NCI-H1048 (cell line): ENCODE results near the gene IGFBPL1.
A peak's percentile ranks its signal among the peaks of the same experiment; 100 is the strongest.

Experiments
- DNase-seq: peaks from one replicate; lab custom pipeline; 2025; lab: John Stamatoyannopoulos, UW

The IGFBPL1 gene

GRCh38 chr9:38395653-38396370 is 28.4 kb downstream of the IGFBPL1 start:
- DNase-seq = no peak

GRCh38 chr9:38394416-38394815 is 29.8 kb downstream of the IGFBPL1 start:
- DNase-seq = no peak

DNA sequence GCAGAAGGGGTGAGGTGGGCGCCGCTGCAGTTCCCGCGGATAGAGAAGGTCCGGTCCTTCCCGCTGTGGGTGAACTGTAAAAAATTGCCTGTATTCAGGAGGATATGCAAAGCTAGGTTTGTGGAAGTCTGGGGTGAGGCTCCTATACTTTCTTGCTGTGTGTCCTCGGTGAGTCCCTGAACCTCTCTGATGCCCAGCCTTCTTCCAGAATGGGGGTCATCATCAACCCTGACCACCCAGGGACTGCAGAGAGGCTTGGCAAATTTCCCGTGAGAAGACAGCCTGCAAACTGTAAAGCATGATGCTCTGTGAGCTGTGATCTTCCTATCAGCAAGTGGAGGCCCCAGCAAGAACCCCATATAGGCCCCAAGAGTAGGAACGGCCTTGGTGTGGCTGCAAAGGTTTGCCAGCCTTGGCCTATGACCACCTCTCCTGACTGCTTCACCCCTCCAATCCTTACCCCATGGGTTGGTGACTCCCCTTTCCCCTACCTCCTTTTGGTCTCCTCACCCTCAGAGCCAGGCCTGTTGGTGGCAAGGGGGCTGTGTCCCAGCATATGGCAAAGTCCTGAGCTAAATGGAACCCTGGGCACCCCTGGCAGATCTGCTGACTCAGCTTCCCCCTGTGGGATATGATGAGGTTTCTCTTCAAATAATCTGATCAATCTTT is 31.0 kb downstream of the IGFBPL1 start:
- no peak for DNase-seq

DNA sequence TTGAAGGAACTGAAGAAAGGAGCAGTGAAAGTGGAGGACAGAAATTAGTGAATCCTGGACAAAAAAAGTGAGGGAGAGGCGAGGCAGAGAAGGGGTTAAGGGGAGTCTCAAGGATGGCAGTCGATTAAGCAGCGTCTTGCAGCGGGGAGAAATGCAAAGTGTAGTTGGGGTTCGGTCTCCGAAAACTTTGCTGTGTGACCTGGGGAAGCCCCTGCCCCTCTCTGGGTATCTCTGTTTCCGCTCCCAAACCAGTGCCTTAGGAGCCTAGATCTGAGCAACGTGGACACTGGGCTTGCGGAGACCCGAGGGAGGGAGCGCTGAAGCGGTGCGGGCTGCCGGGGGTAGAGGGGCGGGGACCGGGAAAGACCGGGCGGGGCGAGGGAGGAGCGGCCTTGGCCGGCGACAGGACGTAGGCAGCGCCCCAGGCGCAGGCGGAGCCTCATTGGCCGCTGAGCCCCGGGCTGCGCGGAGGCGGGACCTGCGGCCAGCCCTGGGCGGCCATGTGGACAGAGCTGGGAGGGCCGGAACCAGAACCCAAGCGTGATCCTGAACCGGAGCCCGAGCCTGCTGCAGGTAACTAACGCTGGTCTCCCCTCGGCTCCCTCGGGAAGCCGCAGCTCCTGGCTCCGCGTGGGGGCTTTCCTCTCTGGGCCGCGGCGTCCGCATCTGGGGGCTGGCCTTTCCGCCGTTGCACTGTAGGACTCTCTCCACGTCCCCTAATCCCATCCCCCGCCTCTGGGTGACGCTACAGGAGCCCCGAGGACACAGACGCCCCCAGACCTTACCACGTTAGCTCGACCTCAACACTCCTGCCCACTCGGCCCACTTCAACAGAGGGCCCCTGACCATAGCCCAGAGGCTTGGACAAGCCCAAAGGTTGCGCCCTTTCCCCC is 31.8 kb downstream of the IGFBPL1 start, which contains the start of gene ALDH1B1:
TSS of gene ALDH1B1 (plus strand) at position 468 of the 893 bp plus-strand sequence. CDS start 3,047 bp downstream, outside the sequence.
- DNase-seq = peak; percentile 52

- DNase-seq = no peak
Observed at GRCh38 chr9:38391278-38392118, 32.8 kb downstream of the IGFBPL1 start.

DNA sequence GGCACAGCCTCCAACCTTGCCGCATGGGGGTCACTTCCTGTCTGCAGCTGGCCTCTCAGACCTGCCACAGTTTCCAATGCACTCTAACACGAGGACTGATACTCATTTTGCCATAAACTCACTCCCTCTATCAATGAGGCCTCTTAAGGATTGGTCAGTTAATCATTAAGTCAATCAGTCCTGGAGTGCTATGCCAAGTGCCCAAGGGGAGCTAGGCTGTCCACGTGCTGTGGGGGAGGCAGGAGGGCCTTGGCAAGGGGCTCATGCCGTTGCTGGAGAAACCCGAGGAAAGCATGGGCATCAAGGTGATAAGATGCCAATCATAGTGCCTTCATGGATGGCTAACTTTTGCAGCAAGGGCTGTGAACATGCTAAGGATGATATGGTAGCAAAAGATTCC is 33.4 kb downstream of the IGFBPL1 start:
- DNase-seq = no peak

- no peak for DNase-seq
Observed at GRCh38 chr9:38390442-38390841, 33.8 kb downstream of the IGFBPL1 start.

GRCh38 chr9:38389313-38389712 is 34.9 kb downstream of the IGFBPL1 start:
- DNase-seq = no peak

GRCh38 chr9:38388283-38389223 is 35.7 kb downstream of the IGFBPL1 start:
- DNase-seq = no peak

DNA sequence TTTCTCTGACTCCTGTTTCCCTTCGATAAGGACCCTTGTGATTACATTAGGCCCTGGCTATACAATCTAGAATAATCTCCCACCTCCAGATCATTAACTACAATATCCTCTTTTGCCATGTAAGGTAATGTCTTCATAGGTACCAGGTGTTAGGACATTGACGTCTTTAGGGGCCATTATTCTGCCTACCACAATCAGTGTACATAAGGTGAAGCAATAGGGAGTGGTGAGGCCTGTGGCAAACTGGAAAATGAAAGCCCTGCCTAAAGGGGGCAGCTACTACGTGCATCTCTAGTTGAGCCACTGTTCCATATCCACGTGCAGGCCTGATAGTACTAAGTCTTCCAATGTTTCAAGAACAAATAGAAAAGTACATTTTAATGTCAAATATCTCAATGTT is 36.5 kb downstream of the IGFBPL1 start:
- DNase-seq = no peak

GRCh38 chr9:38387066-38387465 is 37.2 kb downstream of the IGFBPL1 start:
- DNase-seq = no peak

GRCh38 chr9:38386319-38386895 is 37.8 kb downstream of the IGFBPL1 start:
- no peak for DNase-seq

GRCh38 chr9:38385896-38386295 is 38.4 kb downstream of the IGFBPL1 start:
- no peak for DNase-seq

GRCh38 chr9:38384990-38385848 is 39.0 kb downstream of the IGFBPL1 start:
- DNase-seq = no peak

DNA sequence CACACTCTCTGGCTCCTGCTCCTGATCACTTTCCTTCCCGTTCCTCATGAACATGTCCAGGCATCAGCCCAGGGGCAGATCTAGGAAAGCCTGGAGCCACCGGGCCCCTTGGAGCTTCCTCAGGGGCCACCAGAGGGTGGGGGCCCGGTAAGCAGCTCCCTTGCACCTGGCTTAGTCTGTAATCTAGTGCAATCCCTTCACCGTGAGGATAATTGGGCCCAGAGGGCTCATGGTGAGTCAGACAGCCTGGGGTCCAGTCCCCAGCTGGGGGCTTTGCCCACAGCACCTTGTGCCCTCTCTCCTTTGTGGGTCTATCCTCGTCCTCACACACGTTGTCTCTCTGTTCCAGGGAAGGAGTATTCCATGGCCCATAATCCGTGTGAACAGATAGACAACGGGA is 42.1 kb downstream of the IGFBPL1 start:
- DNase-seq = no peak

DNA sequence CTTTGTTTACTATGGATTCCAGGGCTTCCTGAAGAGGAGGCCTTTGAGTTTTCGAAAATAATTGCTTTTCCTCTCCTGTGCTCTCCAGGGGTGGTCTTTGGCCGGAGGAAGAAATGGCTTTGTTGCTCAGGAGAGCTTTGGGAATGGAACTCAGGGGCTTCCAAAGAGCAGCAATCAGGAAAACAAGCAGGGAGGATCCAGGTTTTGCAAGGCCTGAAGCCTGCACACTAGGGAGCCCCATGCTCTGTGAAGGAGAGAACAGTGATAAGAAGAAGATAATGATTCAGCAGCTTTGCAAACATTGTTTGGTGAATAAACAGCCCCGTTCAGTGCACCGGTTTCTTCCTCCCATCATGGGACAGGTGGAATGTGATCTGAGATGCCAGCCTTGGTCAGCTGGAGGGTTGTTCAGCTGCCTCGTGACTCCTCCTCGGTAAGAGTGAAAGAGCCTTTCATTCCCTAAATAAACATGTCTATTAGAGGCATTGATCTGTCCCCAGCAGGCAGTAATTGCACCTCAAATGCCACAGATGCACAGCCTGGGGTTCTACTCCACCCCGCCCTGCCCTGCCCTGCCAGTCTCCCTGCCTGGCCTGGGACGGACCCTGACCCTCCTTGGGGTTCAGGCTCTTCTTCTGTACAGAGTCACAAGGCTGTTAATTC is 43.3 kb downstream of the IGFBPL1 start:
- no peak for DNase-seq

DNA sequence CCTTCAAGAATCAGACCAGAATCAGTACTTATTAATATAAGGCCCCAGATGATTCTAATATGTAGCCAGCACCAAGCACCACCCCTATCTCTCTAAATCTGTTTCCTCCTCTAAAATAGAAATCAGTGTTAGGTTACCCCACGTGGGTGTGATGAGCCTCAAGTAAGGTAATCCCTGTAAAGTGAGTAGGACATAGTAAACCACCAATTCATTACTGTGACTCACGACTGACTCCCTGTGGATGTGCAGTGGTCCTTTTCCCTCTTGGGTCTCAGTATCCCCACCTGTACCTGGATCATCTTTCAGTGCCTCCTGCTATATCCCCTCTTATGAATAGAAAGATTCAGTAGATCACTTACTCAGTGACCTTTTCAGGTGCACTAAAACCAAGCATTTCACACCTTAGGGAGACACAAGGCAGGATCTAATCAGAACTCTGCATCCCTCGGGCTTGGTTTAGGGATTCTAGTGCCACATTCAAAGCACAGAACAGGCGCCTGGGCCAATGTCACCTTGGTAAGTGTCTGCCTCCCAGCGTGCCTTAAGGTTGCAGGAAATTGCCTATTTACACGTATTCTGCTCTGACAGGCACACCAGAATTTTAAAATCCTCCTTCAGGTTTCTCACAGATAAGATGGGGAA is 43.9 kb downstream of the IGFBPL1 start:
- DNase-seq = no peak
